Regular cardiac myocyte (primary cell): ENCODE results near the gene FHIP2A. TPM values are rescaled to one million over a fixed set of nuclear protein-coding genes. Genes with fewer than 3 reads are reported as not detected.

ENCODE experiments used
- total RNA-seq: library from RNA; depleted of rRNA; stranded (reverse); fragments of >200 nt; gene quantifications from 2 replicates; pipeline ENCODE4 v1.2.3, GENCODE V29; 2014

Gene FHIP2A, protein sequence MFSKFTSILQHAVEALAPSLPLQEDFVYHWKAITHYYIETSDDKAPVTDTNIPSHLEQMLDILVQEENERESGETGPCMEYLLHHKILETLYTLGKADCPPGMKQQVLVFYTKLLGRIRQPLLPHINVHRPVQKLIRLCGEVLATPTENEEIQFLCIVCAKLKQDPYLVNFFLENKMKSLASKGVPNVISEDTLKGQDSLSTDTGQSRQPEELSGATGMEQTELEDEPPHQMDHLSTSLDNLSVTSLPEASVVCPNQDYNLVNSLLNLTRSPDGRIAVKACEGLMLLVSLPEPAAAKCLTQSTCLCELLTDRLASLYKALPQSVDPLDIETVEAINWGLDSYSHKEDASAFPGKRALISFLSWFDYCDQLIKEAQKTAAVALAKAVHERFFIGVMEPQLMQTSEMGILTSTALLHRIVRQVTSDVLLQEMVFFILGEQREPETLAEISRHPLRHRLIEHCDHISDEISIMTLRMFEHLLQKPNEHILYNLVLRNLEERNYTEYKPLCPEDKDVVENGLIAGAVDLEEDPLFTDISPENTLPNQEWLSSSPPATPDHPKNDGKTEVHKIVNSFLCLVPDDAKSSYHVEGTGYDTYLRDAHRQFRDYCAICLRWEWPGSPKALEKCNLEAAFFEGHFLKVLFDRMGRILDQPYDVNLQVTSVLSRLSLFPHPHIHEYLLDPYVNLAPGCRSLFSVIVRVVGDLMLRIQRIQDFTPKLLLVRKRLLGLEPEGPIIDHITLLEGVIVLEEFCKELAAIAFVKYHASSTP
- total RNA-seq: 30.9 and 41.2 TPM in 2 replicates

DNA sequence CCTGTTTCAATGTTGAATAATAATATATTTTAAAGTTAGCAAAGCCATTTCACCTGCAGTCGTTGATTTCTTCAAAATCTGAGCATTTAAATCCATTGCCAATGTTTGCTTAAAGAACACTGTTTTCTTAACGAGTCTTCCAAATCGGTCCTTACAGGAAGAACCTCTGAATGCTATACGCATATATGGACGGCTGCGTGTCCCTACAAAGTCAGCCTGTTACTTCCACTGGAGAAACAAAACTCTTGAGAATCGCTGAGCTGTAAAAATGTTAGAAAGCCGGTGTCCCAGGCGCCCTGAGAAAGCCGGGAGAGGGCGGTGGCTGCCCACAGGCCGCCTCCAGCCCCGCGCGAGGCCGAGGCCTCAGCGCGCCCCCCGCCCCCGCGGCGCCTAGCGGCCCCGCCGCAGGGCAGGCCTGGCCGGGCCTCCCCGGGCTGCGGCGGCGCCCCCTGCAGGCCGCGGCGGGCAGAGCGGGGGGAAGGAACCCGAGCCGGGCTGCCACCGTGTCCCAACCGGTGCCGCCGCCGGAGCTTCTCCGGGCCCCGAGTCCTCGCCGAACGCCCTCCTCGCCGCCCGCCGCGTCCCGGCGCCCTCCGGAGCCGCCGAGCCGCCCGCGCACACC, at the start of gene FHIP2A:
Gene FHIP2A (plus strand): TSS at position 488 of the 622 bp plus-strand sequence. CDS start 299 bp downstream, outside the sequence.

Other genes starting within 250 kb of the FHIP2A start
- 3.1 and 8.5 TPM in 2 replicates for gene ABLIM1, start 163.5 kb upstream of the FHIP2A start, total RNA-seq
- 27.2 and 33.8 TPM in 2 replicates for gene TRUB1, start 116.4 kb downstream of the FHIP2A start, total RNA-seq